Fibroblast of the aortic adventitia (primary cell): ENCODE results near the gene KLF17. TPM values are rescaled to one million over a fixed set of nuclear protein-coding genes. Genes with fewer than 3 reads are reported as not detected.

Experiments
- DNase-seq: peaks from one replicate; pipeline ENCODE4 v3.0.0-alpha.2; 2010; ENCODE audit warnings: low read depth
- H3K4me3 ChIP-seq: 2 replicates; pipeline ENCODE4 v1.5.1; 2011; ENCODE audit warnings: low read depth, mild to moderate bottlenecking, control low read depth, low read length, moderate library complexity
- total RNA-seq: library from RNA; depleted of rRNA; stranded (reverse); fragments of >200 nt; gene quantifications from 2 replicates; pipeline ENCODE4 v1.2.3, GENCODE V29; 2012; ENCODE audit warnings: low replicate concordance
- TF ChIP-seq, protein P1 (sequence below): IDR thresholded peaks from 2 replicates; pipeline ENCODE4 v1.5.1; 2011; ENCODE audit warnings: mild to moderate bottlenecking, low read length, control low read depth, inconsistent platforms; ENCODE audit not compliant: insufficient read depth

The KLF17 gene, protein sequence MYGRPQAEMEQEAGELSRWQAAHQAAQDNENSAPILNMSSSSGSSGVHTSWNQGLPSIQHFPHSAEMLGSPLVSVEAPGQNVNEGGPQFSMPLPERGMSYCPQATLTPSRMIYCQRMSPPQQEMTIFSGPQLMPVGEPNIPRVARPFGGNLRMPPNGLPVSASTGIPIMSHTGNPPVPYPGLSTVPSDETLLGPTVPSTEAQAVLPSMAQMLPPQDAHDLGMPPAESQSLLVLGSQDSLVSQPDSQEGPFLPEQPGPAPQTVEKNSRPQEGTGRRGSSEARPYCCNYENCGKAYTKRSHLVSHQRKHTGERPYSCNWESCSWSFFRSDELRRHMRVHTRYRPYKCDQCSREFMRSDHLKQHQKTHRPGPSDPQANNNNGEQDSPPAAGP
- total RNA-seq = 0.27 and 1.1 TPM in 2 replicates

DNA sequence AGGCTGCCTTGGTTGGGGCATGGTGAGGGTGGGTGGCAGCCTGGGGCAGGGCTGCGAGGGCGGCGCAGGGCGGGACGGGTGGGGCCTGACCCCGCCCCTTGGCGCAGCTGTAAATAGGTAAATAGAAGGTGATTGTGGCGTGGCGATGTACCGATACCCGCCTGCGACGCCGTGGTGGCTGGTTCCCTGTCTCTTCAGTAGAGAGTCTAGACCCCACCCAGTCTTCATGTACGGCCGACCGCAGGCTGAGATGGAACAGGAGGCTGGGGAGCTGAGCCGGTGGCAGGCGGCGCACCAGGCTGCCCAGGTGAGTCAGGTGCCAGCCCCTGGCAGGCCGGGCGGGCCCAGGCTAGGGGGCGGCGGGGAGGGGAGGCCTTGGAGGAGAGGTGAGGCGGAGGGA, at the start of gene KLF17:
TSS of gene KLF17 (plus strand) at position 140 of the 400 bp plus-strand sequence. CDS start at position 227, 87 bp downstream.
- TF ChIP-seq, protein P1, sequence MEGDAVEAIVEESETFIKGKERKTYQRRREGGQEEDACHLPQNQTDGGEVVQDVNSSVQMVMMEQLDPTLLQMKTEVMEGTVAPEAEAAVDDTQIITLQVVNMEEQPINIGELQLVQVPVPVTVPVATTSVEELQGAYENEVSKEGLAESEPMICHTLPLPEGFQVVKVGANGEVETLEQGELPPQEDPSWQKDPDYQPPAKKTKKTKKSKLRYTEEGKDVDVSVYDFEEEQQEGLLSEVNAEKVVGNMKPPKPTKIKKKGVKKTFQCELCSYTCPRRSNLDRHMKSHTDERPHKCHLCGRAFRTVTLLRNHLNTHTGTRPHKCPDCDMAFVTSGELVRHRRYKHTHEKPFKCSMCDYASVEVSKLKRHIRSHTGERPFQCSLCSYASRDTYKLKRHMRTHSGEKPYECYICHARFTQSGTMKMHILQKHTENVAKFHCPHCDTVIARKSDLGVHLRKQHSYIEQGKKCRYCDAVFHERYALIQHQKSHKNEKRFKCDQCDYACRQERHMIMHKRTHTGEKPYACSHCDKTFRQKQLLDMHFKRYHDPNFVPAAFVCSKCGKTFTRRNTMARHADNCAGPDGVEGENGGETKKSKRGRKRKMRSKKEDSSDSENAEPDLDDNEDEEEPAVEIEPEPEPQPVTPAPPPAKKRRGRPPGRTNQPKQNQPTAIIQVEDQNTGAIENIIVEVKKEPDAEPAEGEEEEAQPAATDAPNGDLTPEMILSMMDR = no peak
- no peak for DNase-seq
- H3K4me3 ChIP-seq = no peak within 1 kb of the TSS

DNA sequence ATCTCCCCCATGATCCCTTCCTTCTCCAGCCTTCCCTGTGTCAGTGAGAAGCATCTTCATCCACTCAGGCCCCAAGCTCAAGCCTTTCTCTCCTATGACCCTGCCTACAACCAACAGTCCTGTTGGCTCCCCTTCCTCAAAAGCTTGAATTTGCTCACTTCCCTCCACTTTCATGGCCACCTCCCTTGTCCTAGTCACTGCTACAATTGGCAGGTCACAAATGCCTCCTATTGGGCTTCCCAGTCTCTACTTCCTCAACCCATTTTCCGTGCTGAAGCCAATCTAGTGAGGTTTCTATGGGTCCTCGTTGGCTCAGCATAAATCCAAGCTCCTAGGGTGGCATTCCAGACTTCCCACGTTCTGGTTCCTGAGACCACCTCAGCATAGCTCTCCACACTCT, 47.2 kb upstream of the KLF17 start:
- no peak for DNase-seq
- TF ChIP-seq, protein P1 = no peak
- no peak overlapping the region for H3K4me3 ChIP-seq

DNA sequence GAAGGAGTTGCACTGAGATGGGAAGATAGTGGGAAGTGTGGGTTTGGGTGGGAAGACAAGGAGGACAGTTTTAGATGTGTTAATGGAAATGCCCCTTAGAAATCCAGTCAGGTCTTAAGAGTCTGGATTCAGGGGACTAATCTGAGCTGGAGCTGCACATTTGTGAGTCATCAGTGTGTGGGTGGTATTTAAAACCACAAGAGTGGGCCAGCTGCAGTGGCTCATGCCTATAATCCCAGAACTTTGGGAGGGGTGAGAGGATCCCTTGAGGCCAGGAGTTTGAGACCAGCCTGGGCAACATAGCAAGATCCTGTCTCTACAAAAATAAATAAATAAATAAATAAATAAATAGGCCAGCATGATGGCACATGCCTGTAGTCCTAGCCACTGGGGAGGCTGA, 46.4 kb upstream of the KLF17 start:
- H3K4me3 ChIP-seq = no peak overlapping the region
- TF ChIP-seq, protein P1 = no peak
- DNase-seq = peak; percentile 93

DNA sequence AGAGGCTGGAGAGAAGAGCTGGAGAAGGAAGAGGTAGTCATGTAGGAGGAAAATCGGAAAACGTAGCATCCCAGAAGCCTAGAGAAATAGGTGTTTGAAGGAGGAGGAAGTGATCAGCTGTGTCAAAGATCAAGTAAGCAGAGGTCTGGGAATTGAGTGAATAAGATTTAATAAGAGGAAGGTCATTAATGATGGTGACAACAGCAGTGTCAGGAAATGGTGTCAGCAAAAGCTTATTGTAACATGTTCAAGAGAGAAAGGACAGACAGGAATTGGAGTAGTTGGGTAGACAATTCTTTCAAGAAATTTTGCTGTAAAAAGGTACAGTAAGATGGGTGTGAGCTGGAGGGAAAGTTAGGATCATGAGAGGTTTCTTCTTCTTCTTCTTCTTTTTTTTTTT, 45.8 kb upstream of the KLF17 start:
- no peak overlapping the region for H3K4me3 ChIP-seq
- TF ChIP-seq, protein P1 = no peak
- DNase-seq = no peak

DNA sequence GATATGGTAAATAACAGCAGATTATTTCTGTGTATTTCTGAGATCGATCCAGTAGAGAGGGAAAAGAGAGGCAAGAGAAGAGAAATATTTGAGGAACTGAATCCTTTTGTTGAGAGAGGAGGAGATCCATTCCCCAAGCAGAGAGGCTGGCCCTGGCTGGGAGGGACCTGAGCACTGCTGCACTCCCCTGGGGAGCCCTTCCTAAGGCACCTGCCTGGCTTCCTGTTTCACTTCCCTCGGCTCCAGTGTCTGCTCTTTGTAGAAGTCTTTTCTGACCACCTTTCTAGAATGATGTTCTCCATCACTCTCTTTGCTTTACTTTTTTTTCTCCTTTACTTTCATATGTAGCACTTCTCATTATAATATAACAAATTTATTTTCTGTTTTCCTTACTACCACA, 45.1 kb upstream of the KLF17 start:
- no peak overlapping the region for H3K4me3 ChIP-seq
- DNase-seq = no peak
- TF ChIP-seq, protein P1 = no peak

DNA sequence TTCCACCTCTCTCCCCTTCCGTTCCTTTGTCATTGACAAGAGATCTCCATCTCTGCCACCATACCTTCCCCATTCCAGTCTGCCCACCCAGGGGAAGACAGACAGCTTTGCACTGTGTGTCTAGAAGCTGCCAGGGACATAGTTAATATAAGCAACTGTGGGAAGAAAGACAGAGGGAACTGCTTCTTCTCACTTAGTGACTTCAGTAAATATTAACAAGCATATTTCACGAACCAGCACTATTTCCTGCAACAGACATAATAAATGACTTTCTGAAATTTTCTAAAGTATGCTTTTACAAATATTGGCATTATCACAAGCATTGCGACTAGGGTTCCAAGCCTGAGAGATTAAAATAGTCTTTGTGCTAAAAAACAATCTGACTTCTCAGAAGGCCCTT, 44.2 kb upstream of the KLF17 start:
- TF ChIP-seq, protein P1 = no peak
- DNase-seq = peak; percentile 36
- H3K4me3 ChIP-seq = no peak overlapping the region
